WTC11 (cell line): ENCODE data around the gene UBE2V1. TPM values are rescaled to one million over a fixed set of nuclear protein-coding genes. Genes with fewer than 3 reads are reported as not detected.
A peak's percentile ranks its signal among the peaks of the same experiment; 100 is the strongest.

Source experiments
- ATAC-seq: fragments of 200-7000 bp; cut with Tn5 transposase; 2 replicates; pipeline ENCODE4 v1.10.0; 2021; ENCODE audit warnings: mild to moderate bottlenecking, moderate library complexity
- CTCF ChIA-PET: fragments of 300-600 bp; sonication (Branson Sonifier 250); formaldehyde crosslinking; loops from one replicate; lab custom pipeline; 2021; ENCODE audit warnings: antibody characterized with exemption; lab: Charles Lee
- POLR2A ChIA-PET: fragments of 350-600 bp; sonication (Branson Sonifier 250); formaldehyde crosslinking; loops from one replicate; lab custom pipeline; 2021; ENCODE audit warnings: antibody characterized with exemption; lab: Charles Lee
- DNase-seq: peaks from one replicate; pipeline ENCODE4 v3.0.0; 2021; ENCODE audit warnings: low spot score
- H3K27ac Mint-ChIP-seq: 2 replicates; pipeline ENCODE4 v1.8.0; 2021; ENCODE audit warnings: mixed read lengths
- H3K27me3 Mint-ChIP-seq: 2 replicates; pipeline ENCODE4 v1.8.0; 2021; ENCODE audit warnings: low read depth, mild to moderate bottlenecking, moderate library complexity, mixed read lengths
- H3K36me3 Mint-ChIP-seq: 2 replicates; pipeline ENCODE4 v1.8.0; 2021; ENCODE audit warnings: mixed read lengths
- H3K4me1 Mint-ChIP-seq: 2 replicates; pipeline ENCODE4 v1.8.0; 2022; ENCODE audit warnings: mixed read lengths
- H3K4me3 Mint-ChIP-seq: 2 replicates; pipeline ENCODE4 v1.8.0; 2021; ENCODE audit warnings: mild to moderate bottlenecking, moderate library complexity, mixed read lengths
- H3K9me3 Mint-ChIP-seq: 2 replicates; pipeline ENCODE4 v1.8.0; 2021; ENCODE audit warnings: mixed read lengths
- EMX1 ChIP-seq: fragments of 250-450 bp; sonication (Bioruptor Pico); IDR thresholded peaks from 2 replicates; pipeline ENCODE4 v1.8.0; 2021; ENCODE audit warnings: mild to moderate bottlenecking
- ESRRA ChIP-seq: sonication (generic); formaldehyde crosslinking; IDR thresholded peaks from 2 replicates; pipeline ENCODE4 v1.8.1; 2022; ENCODE audit warnings: mild to moderate bottlenecking, missing genetic modification reagents, borderline replicate concordance
- GRHL2 ChIP-seq: fragments of 250-450 bp; sonication (Bioruptor Pico); IDR thresholded peaks from 2 replicates; pipeline ENCODE4 v1.8.0; 2022; ENCODE audit warnings: mild to moderate bottlenecking, moderate library complexity; ENCODE audit not compliant: insufficient replicate concordance, severe bottlenecking
- HMGA2 ChIP-seq: fragments of 250-450 bp; sonication (Bioruptor Pico); IDR thresholded peaks from 2 replicates; pipeline ENCODE4 v1.4.0; 2021; ENCODE audit warnings: mild to moderate bottlenecking, moderate library complexity
- JUN ChIP-seq: sonication (generic); formaldehyde crosslinking; IDR thresholded peaks from 2 replicates; pipeline ENCODE4 v1.8.0; 2023; ENCODE audit warnings: mild to moderate bottlenecking, missing genetic modification reagents
- MYBL2 ChIP-seq: sonication (generic); formaldehyde crosslinking; IDR thresholded peaks from 2 replicates; pipeline ENCODE4 v1.8.1; 2023; ENCODE audit warnings: mild to moderate bottlenecking, moderate library complexity, missing genetic modification reagents
- NFE2L1 ChIP-seq: sonication (generic); formaldehyde crosslinking; IDR thresholded peaks from 2 replicates; pipeline ENCODE4 v1.8.1; 2023; ENCODE audit warnings: missing genetic modification reagents
- PRRX2 ChIP-seq: fragments of 250-450 bp; sonication (Bioruptor Pico); IDR thresholded peaks from 2 replicates; pipeline ENCODE4 v1.8.0; 2021; ENCODE audit warnings: mild to moderate bottlenecking
- SMAD3 ChIP-seq: sonication (generic); formaldehyde crosslinking; IDR thresholded peaks from 2 replicates; pipeline ENCODE4 v1.8.0; 2022; ENCODE audit warnings: missing genetic modification reagents, mild to moderate bottlenecking, borderline replicate concordance
- SOX15 ChIP-seq: fragments of 250-450 bp; sonication (Bioruptor Pico); IDR thresholded peaks from 2 replicates; pipeline ENCODE4 v1.9.0; 2021; ENCODE audit warnings: mild to moderate bottlenecking
- SP1 ChIP-seq: sonication (generic); formaldehyde crosslinking; conservative IDR thresholded peaks from 2 replicates; pipeline ENCODE4 v1.8.1; 2022; ENCODE audit warnings: missing genetic modification reagents
- TCF7 ChIP-seq: sonication (generic); formaldehyde crosslinking; IDR thresholded peaks from 2 replicates; pipeline ENCODE4 v1.8.0; 2022; ENCODE audit warnings: mild to moderate bottlenecking, low read depth, missing genetic modification reagents, moderate library complexity
- TEAD4 ChIP-seq: sonication (generic); formaldehyde crosslinking; IDR thresholded peaks from 2 replicates; pipeline ENCODE4 v1.8.0; 2022; ENCODE audit warnings: mild to moderate bottlenecking, missing genetic modification reagents
- ZNF219 ChIP-seq: sonication (generic); formaldehyde crosslinking; IDR thresholded peaks from 2 replicates; pipeline ENCODE4 v1.8.0; 2023; ENCODE audit warnings: missing genetic modification reagents, mild to moderate bottlenecking, borderline replicate concordance
- total RNA-seq: library from RNA; stranded (reverse); gene quantifications from 3 replicates; pipeline ENCODE4 v1.2.3, GENCODE V29; 2021
- TF ChIP-seq, protein P1 (sequence below): sonication (generic); formaldehyde crosslinking; IDR thresholded peaks from 2 replicates; pipeline ENCODE4 v1.8.1; 2023; ENCODE audit warnings: mild to moderate bottlenecking, missing genetic modification reagents, borderline replicate concordance
- TF ChIP-seq, protein P2 (sequence below): fragments of 250-450 bp; sonication (Bioruptor Pico); IDR thresholded peaks from 2 replicates; pipeline ENCODE4 v1.8.0; 2021; ENCODE audit warnings: mild to moderate bottlenecking
- TF ChIP-seq, protein P3 (sequence below): sonication (generic); formaldehyde crosslinking; IDR thresholded peaks from 2 replicates; pipeline ENCODE4 v1.8.0; 2023; ENCODE audit warnings: missing genetic modification reagents
- TF ChIP-seq, protein P4 (sequence below): sonication (generic); formaldehyde crosslinking; IDR thresholded peaks from 2 replicates; pipeline ENCODE4 v1.8.0; 2022; ENCODE audit warnings: mild to moderate bottlenecking, missing genetic modification reagents
- TF ChIP-seq, protein P5 (sequence below): fragments of 250-450 bp; sonication (Bioruptor Pico); IDR thresholded peaks from 2 replicates; pipeline ENCODE4 v1.9.0; 2021; ENCODE audit warnings: moderate library complexity, mild to moderate bottlenecking, inconsistent platforms, borderline replicate concordance
- TF ChIP-seq, protein P6 (sequence below): sonication (generic); formaldehyde crosslinking; IDR thresholded peaks from 2 replicates; pipeline ENCODE4 v1.8.0; 2022; ENCODE audit warnings: mild to moderate bottlenecking, missing genetic modification reagents
- TF ChIP-seq, protein P7 (sequence below): sonication (generic); formaldehyde crosslinking; IDR thresholded peaks from 2 replicates; pipeline ENCODE4 v1.8.1; 2023; ENCODE audit warnings: mild to moderate bottlenecking, missing genetic modification reagents, moderate library complexity
- TF ChIP-seq, protein P8 (sequence below): sonication (generic); formaldehyde crosslinking; conservative IDR thresholded peaks from 2 replicates; pipeline ENCODE4 v1.8.1; 2022; ENCODE audit warnings: mild to moderate bottlenecking, missing genetic modification reagents

UBE2V1 gene
- total RNA-seq, 1 experiment from 2014 or later: 144 TPM

DNA sequence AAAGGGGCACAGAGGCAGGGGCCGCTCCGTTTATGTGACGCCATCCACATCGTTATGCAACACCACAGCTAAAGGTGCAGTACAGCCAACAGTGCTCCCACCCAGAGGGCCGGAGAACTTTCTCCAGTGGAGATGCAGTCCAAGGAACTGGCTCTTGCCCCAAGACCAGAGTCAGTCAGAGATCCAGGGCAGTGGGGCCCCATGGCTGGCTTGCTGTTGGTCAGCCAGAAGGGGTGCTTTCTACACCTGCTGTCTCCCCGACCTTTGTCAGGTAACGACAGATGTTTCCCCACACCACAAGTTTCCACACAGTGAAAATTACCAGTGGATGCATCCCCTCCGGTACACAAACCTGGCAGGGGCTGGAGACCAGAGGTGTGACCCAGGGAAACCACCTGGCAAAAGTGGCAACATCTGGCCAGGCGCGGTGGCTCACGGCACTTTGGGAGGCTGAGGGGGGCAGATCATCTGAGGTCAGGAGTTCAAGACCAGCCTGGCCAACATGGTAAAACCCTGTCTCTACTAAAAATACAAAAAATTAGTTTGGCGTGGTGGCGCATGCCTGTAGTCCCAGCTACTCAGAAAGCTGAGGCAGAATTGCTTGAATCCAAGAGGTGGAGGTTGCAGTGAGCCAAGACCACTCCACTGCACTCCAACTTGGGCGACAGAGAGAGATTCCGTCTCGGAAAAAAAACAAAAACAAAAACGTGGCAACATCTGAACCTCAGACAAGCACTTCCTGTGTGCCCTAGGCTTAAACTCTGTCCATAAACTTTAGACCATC, 34.9 kb downstream of the UBE2V1 start (continued):
- TF ChIP-seq, protein P1, sequence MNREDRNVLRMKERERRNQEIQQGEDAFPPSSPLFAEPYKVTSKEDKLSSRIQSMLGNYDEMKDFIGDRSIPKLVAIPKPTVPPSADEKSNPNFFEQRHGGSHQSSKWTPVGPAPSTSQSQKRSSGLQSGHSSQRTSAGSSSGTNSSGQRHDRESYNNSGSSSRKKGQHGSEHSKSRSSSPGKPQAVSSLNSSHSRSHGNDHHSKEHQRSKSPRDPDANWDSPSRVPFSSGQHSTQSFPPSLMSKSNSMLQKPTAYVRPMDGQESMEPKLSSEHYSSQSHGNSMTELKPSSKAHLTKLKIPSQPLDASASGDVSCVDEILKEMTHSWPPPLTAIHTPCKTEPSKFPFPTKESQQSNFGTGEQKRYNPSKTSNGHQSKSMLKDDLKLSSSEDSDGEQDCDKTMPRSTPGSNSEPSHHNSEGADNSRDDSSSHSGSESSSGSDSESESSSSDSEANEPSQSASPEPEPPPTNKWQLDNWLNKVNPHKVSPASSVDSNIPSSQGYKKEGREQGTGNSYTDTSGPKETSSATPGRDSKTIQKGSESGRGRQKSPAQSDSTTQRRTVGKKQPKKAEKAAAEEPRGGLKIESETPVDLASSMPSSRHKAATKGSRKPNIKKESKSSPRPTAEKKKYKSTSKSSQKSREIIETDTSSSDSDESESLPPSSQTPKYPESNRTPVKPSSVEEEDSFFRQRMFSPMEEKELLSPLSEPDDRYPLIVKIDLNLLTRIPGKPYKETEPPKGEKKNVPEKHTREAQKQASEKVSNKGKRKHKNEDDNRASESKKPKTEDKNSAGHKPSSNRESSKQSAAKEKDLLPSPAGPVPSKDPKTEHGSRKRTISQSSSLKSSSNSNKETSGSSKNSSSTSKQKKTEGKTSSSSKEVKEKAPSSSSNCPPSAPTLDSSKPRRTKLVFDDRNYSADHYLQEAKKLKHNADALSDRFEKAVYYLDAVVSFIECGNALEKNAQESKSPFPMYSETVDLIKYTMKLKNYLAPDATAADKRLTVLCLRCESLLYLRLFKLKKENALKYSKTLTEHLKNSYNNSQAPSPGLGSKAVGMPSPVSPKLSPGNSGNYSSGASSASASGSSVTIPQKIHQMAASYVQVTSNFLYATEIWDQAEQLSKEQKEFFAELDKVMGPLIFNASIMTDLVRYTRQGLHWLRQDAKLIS (CRISPR knock-in tag): no peak
- TF ChIP-seq NFE2L1 (CRISPR knock-in tag) (no peak), PRRX2 (no peak), ESRRA (no peak), SMAD3 (CRISPR knock-in tag) (no peak), GRHL2 (no peak), EMX1 (CRISPR knock-in tag) (no peak), TCF7 (CRISPR knock-in tag) (no peak)
- TF ChIP-seq, protein P2, sequence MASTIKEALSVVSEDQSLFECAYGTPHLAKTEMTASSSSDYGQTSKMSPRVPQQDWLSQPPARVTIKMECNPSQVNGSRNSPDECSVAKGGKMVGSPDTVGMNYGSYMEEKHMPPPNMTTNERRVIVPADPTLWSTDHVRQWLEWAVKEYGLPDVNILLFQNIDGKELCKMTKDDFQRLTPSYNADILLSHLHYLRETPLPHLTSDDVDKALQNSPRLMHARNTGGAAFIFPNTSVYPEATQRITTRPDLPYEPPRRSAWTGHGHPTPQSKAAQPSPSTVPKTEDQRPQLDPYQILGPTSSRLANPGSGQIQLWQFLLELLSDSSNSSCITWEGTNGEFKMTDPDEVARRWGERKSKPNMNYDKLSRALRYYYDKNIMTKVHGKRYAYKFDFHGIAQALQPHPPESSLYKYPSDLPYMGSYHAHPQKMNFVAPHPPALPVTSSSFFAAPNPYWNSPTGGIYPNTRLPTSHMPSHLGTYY (CRISPR knock-in tag): no peak

DNA sequence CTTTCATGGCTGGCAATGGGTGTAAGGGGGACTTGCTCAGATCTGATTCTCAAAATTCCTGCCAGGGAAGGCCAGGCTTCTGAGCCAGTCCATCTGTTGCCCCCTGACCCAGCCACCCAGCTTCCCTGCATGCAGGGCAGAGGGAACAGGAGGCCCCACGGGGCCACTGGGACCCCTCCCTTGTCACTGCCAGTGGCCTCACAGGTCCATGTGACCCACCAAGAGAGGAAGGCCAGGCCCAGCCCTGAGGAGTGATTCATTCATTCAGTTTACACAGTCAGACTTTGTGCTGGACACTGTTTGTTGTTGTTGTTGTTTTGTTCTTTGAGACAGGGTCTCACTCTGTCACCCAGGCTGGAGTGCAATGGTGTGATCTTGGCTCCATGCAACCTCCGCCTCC, 39.5 kb downstream of the UBE2V1 start:
- H3K27ac Mint-ChIP-seq: no peak overlapping the region
- ATAC-seq: no peak
- TF ChIP-seq, protein P3, sequence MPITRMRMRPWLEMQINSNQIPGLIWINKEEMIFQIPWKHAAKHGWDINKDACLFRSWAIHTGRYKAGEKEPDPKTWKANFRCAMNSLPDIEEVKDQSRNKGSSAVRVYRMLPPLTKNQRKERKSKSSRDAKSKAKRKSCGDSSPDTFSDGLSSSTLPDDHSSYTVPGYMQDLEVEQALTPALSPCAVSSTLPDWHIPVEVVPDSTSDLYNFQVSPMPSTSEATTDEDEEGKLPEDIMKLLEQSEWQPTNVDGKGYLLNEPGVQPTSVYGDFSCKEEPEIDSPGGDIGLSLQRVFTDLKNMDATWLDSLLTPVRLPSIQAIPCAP (CRISPR knock-in tag): no peak
- TF ChIP-seq ZNF219 (CRISPR knock-in tag) (no peak), TEAD4 (CRISPR knock-in tag) (no peak), JUN (CRISPR knock-in tag) (no peak)
- ChIA-PET POLR2A (no interaction called here), CTCF (interaction anchor here (0.6 to 5.0 kb wide), 2 partner anchors 95 to 268 kb away, joined by 3 to 48 read pairs; no protein-coding TSS in a partner anchor)
- no peak overlapping the region for H3K4me3 Mint-ChIP-seq
- no peaks in the 10 kb centered on the region for H3K27me3 Mint-ChIP-seq
- no peak for DNase-seq
- no peaks in the 10 kb centered on the region for H3K36me3 Mint-ChIP-seq
- peaks cover 16% of the 10 kb centered on the region for H3K4me1 Mint-ChIP-seq
- H3K9me3 Mint-ChIP-seq: no peaks in the 10 kb centered on the region

DNA sequence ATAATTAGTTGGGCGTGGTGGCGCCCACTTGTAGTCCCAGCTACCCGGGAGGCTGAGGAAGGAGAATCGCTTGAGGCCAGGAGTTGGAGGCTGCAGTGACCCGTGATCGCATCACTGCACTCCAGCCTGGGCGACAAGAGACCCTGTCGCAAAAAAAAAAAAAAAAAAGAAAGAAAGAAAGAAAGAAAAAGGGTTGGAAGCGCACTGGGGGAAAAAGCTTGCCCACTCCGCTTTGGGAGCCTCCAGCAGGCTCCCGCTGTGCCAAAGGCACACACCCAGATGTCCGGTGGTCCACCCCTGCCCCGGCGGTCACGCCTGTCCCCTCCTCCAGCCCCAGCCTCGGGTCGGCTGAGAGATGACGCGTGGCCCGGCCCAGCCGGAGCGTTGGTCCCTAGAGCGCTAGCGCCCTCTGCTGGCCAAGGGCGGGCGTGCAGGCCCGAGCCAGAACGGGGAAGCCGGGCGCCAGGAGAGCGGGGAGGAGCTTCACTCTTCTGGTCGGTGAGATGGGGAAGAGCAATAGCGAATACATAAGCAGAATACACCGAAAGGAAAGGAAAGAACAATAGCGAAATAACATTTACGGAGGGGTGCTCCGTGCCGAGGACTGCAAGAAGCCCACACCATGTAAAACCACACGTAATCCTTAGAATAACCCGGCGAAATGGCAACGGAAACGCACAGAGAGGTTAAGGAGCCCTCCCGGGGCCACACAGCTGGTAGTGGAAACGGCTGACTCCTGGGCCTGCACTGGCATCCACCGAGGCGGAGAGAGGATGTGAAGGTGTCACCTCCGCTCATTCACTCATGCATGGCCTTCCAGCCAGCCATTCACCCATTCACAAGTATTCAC, 41.7 kb downstream of the UBE2V1 start:
- POLR2A ChIA-PET: interaction anchor here (0.5 to 1.8 kb wide), 6 partner anchors 25 to 91 kb away, joined by 3 to 11 read pairs (median 5); no protein-coding TSS in a partner anchor
- Mint-ChIP-seq H3K27ac (no peak overlapping the region), H3K4me1 (peaks cover 24% of the 10 kb centered on the region), H3K27me3 (no peaks in the 10 kb centered on the region), H3K9me3 (no peaks in the 10 kb centered on the region), H3K36me3 (no peaks in the 10 kb centered on the region), H3K4me3 (peak overlapping the region; percentile 57)
- CTCF ChIA-PET: interaction anchor here (0.5 to 6.6 kb wide), 78 partner anchors 8 to 781 kb away, joined by 3 to 288 read pairs (median 6); partner anchors contain the start of genes PEDS1, RNF114, SLC9A8 and SNAI1
- ATAC-seq (peak; percentile 84), DNase-seq (peak; percentile 97)
- TF ChIP-seq, protein P4, sequence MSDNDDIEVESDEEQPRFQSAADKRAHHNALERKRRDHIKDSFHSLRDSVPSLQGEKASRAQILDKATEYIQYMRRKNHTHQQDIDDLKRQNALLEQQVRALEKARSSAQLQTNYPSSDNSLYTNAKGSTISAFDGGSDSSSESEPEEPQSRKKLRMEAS (CRISPR knock-in tag): peak; percentile 92
- TF ChIP-seq SOX15 (CRISPR knock-in tag) (no peak), GRHL2 (no peak), TCF7 (CRISPR knock-in tag) (no peak), HMGA2 (no peak), SP1 (CRISPR knock-in tag) (peak; percentile 76), MYBL2 (CRISPR knock-in tag) (no peak)
- TF ChIP-seq, protein P5, sequence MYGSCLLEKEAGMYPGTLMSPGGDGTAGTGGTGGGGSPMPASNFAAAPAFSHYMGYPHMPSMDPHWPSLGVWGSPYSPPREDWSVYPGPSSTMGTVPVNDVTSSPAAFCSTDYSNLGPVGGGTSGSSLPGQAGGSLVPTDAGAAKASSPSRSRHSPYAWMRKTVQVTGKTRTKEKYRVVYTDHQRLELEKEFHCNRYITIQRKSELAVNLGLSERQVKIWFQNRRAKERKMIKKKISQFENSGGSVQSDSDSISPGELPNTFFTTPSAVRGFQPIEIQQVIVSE (CRISPR knock-in tag): no peak
- TF ChIP-seq, protein P6, sequence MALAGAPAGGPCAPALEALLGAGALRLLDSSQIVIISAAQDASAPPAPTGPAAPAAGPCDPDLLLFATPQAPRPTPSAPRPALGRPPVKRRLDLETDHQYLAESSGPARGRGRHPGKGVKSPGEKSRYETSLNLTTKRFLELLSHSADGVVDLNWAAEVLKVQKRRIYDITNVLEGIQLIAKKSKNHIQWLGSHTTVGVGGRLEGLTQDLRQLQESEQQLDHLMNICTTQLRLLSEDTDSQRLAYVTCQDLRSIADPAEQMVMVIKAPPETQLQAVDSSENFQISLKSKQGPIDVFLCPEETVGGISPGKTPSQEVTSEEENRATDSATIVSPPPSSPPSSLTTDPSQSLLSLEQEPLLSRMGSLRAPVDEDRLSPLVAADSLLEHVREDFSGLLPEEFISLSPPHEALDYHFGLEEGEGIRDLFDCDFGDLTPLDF (CRISPR knock-in tag): no peak
- TF ChIP-seq, protein P7, sequence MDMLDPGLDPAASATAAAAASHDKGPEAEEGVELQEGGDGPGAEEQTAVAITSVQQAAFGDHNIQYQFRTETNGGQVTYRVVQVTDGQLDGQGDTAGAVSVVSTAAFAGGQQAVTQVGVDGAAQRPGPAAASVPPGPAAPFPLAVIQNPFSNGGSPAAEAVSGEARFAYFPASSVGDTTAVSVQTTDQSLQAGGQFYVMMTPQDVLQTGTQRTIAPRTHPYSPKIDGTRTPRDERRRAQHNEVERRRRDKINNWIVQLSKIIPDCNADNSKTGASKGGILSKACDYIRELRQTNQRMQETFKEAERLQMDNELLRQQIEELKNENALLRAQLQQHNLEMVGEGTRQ (CRISPR knock-in tag): no peak
- TF ChIP-seq, protein P8, sequence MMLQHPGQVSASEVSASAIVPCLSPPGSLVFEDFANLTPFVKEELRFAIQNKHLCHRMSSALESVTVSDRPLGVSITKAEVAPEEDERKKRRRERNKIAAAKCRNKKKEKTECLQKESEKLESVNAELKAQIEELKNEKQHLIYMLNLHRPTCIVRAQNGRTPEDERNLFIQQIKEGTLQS: no peak
